ENCODE measurements around the gene HERC6.
A peak's percentile ranks its signal among the peaks of the same experiment; 100 is the strongest.

DNA sequence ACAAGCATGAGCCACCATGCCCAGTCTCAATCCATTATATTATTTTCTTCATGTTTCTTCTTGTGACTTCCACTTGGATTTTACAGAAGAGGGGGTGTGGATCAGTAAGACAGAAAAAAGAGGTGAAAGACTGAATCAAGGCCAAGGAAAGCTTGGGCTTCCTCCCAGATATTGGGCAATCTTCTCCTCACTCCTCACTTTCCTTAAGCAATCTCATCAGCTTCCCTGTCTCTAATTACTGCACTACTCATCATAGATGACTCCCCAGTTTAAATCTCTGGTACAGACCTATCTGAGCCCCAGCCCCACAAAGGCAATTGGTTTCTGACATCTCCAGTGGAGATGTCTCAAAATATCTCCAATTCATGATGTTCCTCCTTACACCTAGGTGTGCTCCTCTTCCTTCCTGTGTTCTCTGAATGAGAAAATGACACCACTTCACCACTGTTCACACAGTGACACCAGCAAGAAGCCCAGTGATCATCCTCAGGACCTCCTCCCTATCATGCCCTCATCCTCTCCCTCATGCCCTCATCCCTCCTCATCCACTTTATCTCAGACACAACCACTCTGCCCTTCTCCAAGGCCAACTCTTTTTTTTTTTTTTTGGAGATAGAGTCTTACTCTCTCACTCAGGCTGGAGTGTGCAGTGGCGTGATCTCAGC is 44.8 kb upstream of the HERC6 start:
- TF ChIP-seq POLR2AphosphoS5 (IDR thresholded peaks at IDR 0.05; ENCODE audit: insufficient read depth in 1 of 2, low read depth in 1 of 2) (peak in 1 of 2 donors; percentile 72), POLR2A (IDR thresholded peaks at IDR 0.05) (no peak)
- TF ChIP-seq, protein P1, sequence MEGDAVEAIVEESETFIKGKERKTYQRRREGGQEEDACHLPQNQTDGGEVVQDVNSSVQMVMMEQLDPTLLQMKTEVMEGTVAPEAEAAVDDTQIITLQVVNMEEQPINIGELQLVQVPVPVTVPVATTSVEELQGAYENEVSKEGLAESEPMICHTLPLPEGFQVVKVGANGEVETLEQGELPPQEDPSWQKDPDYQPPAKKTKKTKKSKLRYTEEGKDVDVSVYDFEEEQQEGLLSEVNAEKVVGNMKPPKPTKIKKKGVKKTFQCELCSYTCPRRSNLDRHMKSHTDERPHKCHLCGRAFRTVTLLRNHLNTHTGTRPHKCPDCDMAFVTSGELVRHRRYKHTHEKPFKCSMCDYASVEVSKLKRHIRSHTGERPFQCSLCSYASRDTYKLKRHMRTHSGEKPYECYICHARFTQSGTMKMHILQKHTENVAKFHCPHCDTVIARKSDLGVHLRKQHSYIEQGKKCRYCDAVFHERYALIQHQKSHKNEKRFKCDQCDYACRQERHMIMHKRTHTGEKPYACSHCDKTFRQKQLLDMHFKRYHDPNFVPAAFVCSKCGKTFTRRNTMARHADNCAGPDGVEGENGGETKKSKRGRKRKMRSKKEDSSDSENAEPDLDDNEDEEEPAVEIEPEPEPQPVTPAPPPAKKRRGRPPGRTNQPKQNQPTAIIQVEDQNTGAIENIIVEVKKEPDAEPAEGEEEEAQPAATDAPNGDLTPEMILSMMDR (IDR thresholded peaks at IDR 0.05), result no peak
